ENCODE measurements around the gene TEKTIP1. TPM values are rescaled to one million over a fixed set of nuclear protein-coding genes. Genes with fewer than 3 reads are reported as not detected.

TEKTIP1 gene
- total and polyA plus RNA-seq, 9 of the 15 experiments (the other 6 are each of a cell fraction or from before 2014, with no cell fraction given) = 0.66 TPM; not detected in 8

GRCh38 chr19:3546119-3546518 is 7.1 kb downstream of the TEKTIP1 start:
- no peaks in the 10 kb centered on the region for H3K27me3 ChIP-seq (ENCODE audit: control insufficient read depth in 2 of 2, insufficient read depth in 2 of 2, low read length in 2 of 2)
- H3K36me3 ChIP-seq (ENCODE audit: control insufficient read depth, insufficient read depth, low read length) = peaks cover 72% of the 10 kb centered on the region; the same call in 2 of the 3 replicates
- 92% methylated on average over 20 of the region's 23 CpGs for WGBS (ENCODE audit: insufficient coverage, low coverage, missing lambda C conversion rate)
- TF ChIP-seq, protein P1, sequence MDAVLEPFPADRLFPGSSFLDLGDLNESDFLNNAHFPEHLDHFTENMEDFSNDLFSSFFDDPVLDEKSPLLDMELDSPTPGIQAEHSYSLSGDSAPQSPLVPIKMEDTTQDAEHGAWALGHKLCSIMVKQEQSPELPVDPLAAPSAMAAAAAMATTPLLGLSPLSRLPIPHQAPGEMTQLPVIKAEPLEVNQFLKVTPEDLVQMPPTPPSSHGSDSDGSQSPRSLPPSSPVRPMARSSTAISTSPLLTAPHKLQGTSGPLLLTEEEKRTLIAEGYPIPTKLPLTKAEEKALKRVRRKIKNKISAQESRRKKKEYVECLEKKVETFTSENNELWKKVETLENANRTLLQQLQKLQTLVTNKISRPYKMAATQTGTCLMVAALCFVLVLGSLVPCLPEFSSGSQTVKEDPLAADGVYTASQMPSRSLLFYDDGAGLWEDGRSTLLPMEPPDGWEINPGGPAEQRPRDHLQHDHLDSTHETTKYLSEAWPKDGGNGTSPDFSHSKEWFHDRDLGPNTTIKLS (IDR thresholded peaks at IDR 0.05; ENCODE audit: borderline replicate concordance, low read depth) = no peak
- peak; percentile 53; the same call in 1 of the 2 replicates for TF ChIP-seq POLR2G (IDR thresholded peaks at IDR 0.05; ENCODE audit: low read depth, low read length)
- H3K4me3 ChIP-seq = no peak overlapping the region
- H4K20me1 ChIP-seq (replicated peaks; ENCODE audit: control insufficient read depth, insufficient read depth, low read length) = peaks cover 5% of the 10 kb centered on the region; the same call in 1 of the 2 replicates
- CTCF ChIA-PET (ENCODE audit: low intra/inter-chr PET ratio) = interaction anchor here (1.0 to 2.1 kb wide), 3 partner anchors 73 to 307 kb away, joined by 3 to 19 read pairs (median 3); no protein-coding TSS in a partner anchor
- H3K4me1 ChIP-seq (replicated peaks in 1 of 2; ENCODE audit: control insufficient read depth in 2 of 2, insufficient read depth in 2 of 2, low read length in 2 of 2) = peaks cover 0 to 54% of the 10 kb centered on the region in 2 experiments; a peak in 3 of 5 replicates
- no peak for ATAC-seq
- H3K9me1 ChIP-seq (ENCODE audit: control insufficient read depth, insufficient read depth, low read length) = no peaks in the 10 kb centered on the region
- no peak for DNase-seq (ENCODE audit: extremely low read depth in 1 of 4, low spot score in 3 of 4)
- FAIRE-seq = no peak
- intact Hi-C loops (cut with micrococcal nuclease) (loop anchor here (10.0 kb wide), 1 partner anchor 59 kb away; the partner anchor contains the start of gene TBXA2R), in situ Hi-C loops (cut with MboI) (no loop called here)
- no peaks in the 10 kb centered on the region for H3K9me3 ChIP-seq (replicated peaks; ENCODE audit: control insufficient read depth, insufficient read depth, low read depth, low read length)
- no peak overlapping the region for H3K4me2 ChIP-seq (ENCODE audit: insufficient read depth, low read length)
- POLR2A ChIA-PET = interaction anchor here (0.7 to 1.0 kb wide), 2 partner anchors 12 to 152 kb away, joined by 3 read pairs; no protein-coding TSS in a partner anchor
- H2AFZ ChIP-seq (ENCODE audit: low read depth, low read length) = no peak overlapping the region
- no peak overlapping the region for H3K27ac ChIP-seq (ENCODE audit: extremely low read depth, low read depth, low read length)
- H3K79me2 ChIP-seq (ENCODE audit: control insufficient read depth, insufficient read depth, low read length) = no peaks in the 10 kb centered on the region
- no peak overlapping the region for H3K9ac ChIP-seq (ENCODE audit: insufficient read depth in 1 of 2, low read depth in 2 of 2, low read length in 2 of 2)
- BruUV-seq (replicated peaks) = no TSS peak

Data from K562 (cell line).